Calu3 (cell line): ENCODE measurements around the gene KRTAP1-1. TPM values are rescaled to one million over a fixed set of nuclear protein-coding genes. Genes with fewer than 3 reads are reported as not detected.
"Not testable (repeated sequence)": the region's sequence is repeated elsewhere in the genome, so short reads cannot be mapped to it uniquely, and the experiment has no call there.

ENCODE experiments used
- BruUV-seq: library from RNA; stranded (reverse); fragments of 400-500 nt; replicated peaks from 2 replicates; lab custom pipeline; 2021; lab: Mats Ljungman, UMichigan
- CTCF ChIA-PET: fragments of 300-600 bp; sonication (Branson Sonifier 250); formaldehyde crosslinking; loops from one replicate; lab custom pipeline; 2022; ENCODE audit warnings: antibody characterized with exemption; lab: Charles Lee
- DNase-seq: peaks from one replicate; pipeline ENCODE4 v3.0.0; 2022
- H3K27ac Mint-ChIP-seq: one replicate; pipeline ENCODE4 v1.8.0; 2022; ENCODE audit warnings: mixed read lengths; ENCODE audit not compliant: unreplicated experiment
- H3K27me3 Mint-ChIP-seq: one replicate; pipeline ENCODE4 v1.8.0; 2022; ENCODE audit warnings: mixed read lengths; ENCODE audit not compliant: unreplicated experiment
- H3K36me3 Mint-ChIP-seq: one replicate; pipeline ENCODE4 v1.8.0; 2022; ENCODE audit warnings: mild to moderate bottlenecking, moderate library complexity, mixed read lengths; ENCODE audit not compliant: insufficient read depth, unreplicated experiment
- H3K4me1 Mint-ChIP-seq: one replicate; pipeline ENCODE4 v1.8.0; 2022; ENCODE audit warnings: mild to moderate bottlenecking, low read depth, mixed read lengths; ENCODE audit not compliant: unreplicated experiment
- H3K4me3 Mint-ChIP-seq: one replicate; pipeline ENCODE4 v1.8.0; 2022; ENCODE audit warnings: mild to moderate bottlenecking, low read depth, moderate library complexity, mixed read lengths; ENCODE audit not compliant: unreplicated experiment
- H3K9me3 Mint-ChIP-seq: one replicate; pipeline ENCODE4 v1.8.0; 2022; ENCODE audit warnings: low read depth, mixed read lengths; ENCODE audit not compliant: unreplicated experiment
- intact Hi-C: fragments of 100-400 bp; cut with micrococcal nuclease; formaldehyde crosslinking; loops from one replicate; pipeline ENCODE4 v1.10.0; 2022; ENCODE audit not compliant: unreplicated experiment
- total RNA-seq: library from RNA; stranded (reverse); gene quantifications from 2 replicates; pipeline ENCODE4 v1.2.3, GENCODE V29; 2022
- TF ChIP-seq, protein P1 (sequence below): fragments of 200-600 bp; IDR thresholded peaks from one replicate; pipeline ENCODE4 v1.8.0; 2022; ENCODE audit warnings: antibody characterized with exemption; ENCODE audit not compliant: unreplicated experiment

Gene KRTAP1-1
- total RNA-seq, 1 experiment from 2014 or later: 10.2 TPM

DNA sequence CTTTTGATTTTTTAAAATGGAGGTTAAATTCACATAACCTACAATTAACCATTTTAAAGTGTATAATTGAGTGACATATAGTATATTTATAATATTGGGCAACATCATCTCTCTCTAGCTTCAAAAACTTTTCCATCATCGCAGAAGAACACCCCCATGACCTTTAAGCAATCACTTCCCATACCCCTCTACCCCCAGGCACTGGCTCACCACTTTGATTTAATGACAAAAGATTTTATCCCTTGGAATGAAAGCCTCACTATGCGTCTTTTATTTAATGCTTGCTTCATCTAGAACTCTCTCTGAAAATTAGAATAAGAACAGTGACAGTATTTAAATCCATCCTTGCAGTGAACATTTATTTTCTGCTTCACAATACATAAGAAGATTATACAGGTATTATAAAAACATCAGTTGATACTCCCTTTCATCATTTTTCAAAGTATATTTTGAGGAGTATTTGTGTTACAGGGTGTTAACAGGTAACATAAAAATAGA is 3.3 kb downstream of the KRTAP1-1 start:
- CTCF ChIA-PET: interaction anchor here (1.1 to 1.4 kb wide), 2 partner anchors 13 to 18 kb away, joined by 3 to 7 read pairs; no protein-coding TSS in a partner anchor
- intact Hi-C loops: no loop called here
- BruUV-seq: no TSS peak
- peaks cover 6% of the 10 kb centered on the region for H3K36me3 Mint-ChIP-seq
- H3K4me1 Mint-ChIP-seq: peaks cover 49% of the 10 kb centered on the region
- H3K27ac Mint-ChIP-seq: no peak overlapping the region
- TF ChIP-seq, protein P1, sequence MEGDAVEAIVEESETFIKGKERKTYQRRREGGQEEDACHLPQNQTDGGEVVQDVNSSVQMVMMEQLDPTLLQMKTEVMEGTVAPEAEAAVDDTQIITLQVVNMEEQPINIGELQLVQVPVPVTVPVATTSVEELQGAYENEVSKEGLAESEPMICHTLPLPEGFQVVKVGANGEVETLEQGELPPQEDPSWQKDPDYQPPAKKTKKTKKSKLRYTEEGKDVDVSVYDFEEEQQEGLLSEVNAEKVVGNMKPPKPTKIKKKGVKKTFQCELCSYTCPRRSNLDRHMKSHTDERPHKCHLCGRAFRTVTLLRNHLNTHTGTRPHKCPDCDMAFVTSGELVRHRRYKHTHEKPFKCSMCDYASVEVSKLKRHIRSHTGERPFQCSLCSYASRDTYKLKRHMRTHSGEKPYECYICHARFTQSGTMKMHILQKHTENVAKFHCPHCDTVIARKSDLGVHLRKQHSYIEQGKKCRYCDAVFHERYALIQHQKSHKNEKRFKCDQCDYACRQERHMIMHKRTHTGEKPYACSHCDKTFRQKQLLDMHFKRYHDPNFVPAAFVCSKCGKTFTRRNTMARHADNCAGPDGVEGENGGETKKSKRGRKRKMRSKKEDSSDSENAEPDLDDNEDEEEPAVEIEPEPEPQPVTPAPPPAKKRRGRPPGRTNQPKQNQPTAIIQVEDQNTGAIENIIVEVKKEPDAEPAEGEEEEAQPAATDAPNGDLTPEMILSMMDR: no peak
- no peaks in the 10 kb centered on the region for H3K27me3 Mint-ChIP-seq
- no peak for DNase-seq
- H3K4me3 Mint-ChIP-seq: no peak overlapping the region
- no peaks in the 10 kb centered on the region for H3K9me3 Mint-ChIP-seq

DNA sequence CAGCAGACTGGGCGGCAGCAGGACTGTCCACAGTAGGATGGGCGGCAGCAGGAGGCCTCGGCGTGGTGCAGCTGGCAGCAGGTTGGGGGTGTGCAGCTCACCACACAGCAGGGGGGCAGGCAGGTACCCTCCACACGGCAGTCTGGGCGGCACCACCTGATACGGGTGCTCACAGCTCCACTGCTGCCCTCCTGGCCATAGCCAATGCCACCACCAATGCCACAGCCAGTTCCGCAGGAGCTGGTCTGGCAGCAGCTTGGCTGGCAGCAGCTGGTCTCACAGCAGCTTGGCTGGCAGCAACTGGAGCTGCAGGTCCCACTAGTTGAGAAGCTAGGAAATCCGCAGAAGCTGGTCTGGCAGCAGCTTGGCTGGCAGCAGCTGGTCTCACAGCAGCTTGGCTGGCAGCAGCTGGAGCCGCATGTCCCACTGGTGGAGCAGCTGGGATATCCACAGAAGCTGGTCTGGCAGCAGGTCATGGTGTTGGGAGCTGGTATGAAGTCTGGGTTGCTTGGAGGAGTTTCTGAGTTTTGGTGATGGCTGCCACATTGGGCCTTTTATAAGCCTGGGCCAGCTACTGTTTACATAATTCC is 6.8 kb downstream of the KRTAP1-1 start, which contains the start of gene KRTAP1-3:
KRTAP1-3 (minus strand) TSS at position 529 of the 590 bp plus-strand sequence; CDS start at position 476, 53 bp downstream.
- CTCF ChIA-PET: interaction anchor here (0.7 kb wide), 1 partner anchor 10 kb away, joined by 3 read pairs; no protein-coding TSS in a partner anchor
- peak within 1 kb of the TSS; percentile 45 for H3K27ac Mint-ChIP-seq
- H3K9me3 Mint-ChIP-seq, H3K36me3 Mint-ChIP-seq, intact Hi-C loops, BruUV-seq, H3K4me3 Mint-ChIP-seq, DNase-seq, H3K27me3 Mint-ChIP-seq: not testable (repeated sequence)
- peaks cover 32% of the 10 kb centered on the region for H3K4me1 Mint-ChIP-seq

DNA sequence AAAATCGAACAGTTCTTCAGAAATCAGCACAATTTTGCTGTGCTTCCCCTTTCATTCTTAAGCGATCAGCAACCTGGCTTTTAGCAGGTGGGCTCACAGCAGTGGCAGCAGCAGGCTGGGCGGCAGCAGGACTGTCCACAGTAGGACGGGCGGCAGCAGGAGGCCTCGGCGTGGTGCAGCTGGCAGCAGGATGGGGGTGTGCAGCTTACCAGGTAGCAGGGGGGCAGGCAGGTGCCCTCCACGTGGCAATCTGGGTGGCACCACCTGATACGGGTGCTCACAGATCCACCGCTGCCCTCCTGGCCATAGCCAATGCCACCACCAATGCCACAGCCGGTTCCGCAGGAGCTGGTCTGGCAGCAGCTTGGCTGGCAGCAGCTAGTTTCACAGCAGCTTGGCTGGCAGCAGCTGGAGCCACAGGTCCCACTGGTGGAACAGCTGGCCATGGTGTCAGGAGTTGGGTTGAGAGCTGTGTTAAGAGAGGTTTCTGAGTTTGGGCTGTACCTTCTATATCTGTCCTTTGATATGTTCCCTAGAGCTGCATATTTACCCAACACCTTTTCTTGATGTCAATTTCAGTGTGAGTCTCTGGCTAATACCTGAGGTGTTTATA is 11.5 kb downstream of the KRTAP1-1 start, which contains the start of gene KRTAP1-4:
KRTAP1-4 (minus strand) TSS at position 563 of the 613 bp plus-strand sequence; CDS start at position 446, 117 bp downstream.
- TF ChIP-seq, protein P1: no peak
- CTCF ChIA-PET: interaction anchor here (0.5 to 1.5 kb wide), 3 partner anchors 15 to 1697 kb away, joined by 3 to 4 read pairs (median 4); no protein-coding TSS in a partner anchor
- intact Hi-C loops: no loop called here
- H3K4me3 Mint-ChIP-seq: no peak within 1 kb of the TSS
- no peaks in the 10 kb centered on the region for H3K9me3 Mint-ChIP-seq
- DNase-seq: no peak
- no peaks in the 10 kb centered on the region for H3K36me3 Mint-ChIP-seq
- no peak within 1 kb of the TSS for H3K27ac Mint-ChIP-seq
- peaks cover 36% of the 10 kb centered on the region for H3K4me1 Mint-ChIP-seq
- H3K27me3 Mint-ChIP-seq: no peaks in the 10 kb centered on the region
- no TSS peak for BruUV-seq

DNA sequence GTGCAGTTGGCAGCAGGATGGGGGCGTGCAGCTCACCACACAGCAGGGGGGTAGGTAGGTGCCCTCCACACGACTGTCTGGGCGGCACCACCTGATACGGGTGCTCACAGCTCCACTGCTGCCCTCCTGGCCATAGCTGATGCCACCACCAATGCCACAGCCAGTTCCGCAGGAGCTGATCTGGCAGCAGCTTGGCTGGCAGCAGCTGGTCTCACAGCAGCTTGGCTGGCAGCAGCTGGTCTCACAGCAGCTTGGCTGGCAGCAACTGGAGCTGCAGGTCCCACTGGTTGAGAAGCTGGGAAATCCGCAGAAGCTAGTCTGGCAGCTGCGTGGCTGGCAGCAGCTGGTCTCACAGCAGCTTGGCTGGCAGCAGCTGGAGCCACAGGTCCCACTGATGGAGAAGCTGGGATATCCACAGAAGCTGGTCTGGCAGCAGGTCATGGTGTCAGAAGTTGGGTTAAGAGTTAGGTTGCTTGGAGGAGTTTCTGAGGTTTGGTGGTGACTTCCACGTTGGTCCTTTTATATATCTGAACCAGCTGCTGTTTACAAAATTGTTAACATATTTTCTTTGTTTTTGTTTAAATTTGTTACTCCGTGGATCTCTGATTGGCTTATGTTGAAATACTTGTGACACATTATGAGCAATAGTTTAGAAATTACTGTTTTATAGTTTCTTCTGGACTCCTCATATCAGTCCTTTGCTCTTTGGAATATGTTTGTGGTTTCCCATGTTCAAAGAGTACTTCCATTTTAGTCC is 14.4 kb downstream of the KRTAP1-1 start, which contains the start of gene KRTAP1-5:
KRTAP1-5 (minus strand) TSS at position 494 of the 757 bp plus-strand sequence; CDS start at position 441, 53 bp downstream.
- no peak within 1 kb of the TSS for H3K27ac Mint-ChIP-seq
- no peaks in the 10 kb centered on the region for H3K27me3 Mint-ChIP-seq
- DNase-seq: no peak

More for the DNA sequence above, 14.4 kb downstream of the KRTAP1-1 start, which contains the start of gene KRTAP1-5:
- H3K4me3 Mint-ChIP-seq: no peak within 1 kb of the TSS
- TF ChIP-seq, protein P1: no peak
- CTCF ChIA-PET: interaction anchor here (0.6 to 1.1 kb wide), 3 partner anchors 9 to 18 kb away, joined by 3 read pairs; partner anchors contain the start of gene KRTAP3-1
- intact Hi-C loops: no loop called here
- no peaks in the 10 kb centered on the region for H3K36me3 Mint-ChIP-seq
- peaks cover 32% of the 10 kb centered on the region for H3K4me1 Mint-ChIP-seq
- no TSS peak for BruUV-seq
- peaks cover 3% of the 10 kb centered on the region for H3K9me3 Mint-ChIP-seq
